ENCODE measurements around the gene RARRES2.

DNA sequence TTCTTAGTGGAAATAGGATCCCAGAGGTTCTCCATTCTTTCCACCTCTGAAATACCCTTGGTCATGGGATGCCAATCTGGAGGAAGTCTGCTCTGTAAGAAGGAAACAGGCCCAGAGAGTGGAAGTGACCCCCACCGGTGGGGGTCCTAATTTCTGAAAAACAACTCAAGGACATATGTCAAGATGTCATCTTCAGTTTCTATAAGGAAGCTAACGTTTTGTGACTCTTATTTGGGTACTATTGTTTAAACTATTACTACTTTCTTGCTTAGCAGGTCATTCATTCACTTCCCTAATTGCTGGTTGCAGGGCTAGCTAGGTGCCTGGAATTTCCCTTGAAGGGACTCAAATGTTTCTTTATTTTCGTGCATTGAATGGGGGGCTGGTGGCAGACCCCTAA lies 35.8 kb upstream of the RARRES2 start:
- TF ChIP-seq, protein P1, sequence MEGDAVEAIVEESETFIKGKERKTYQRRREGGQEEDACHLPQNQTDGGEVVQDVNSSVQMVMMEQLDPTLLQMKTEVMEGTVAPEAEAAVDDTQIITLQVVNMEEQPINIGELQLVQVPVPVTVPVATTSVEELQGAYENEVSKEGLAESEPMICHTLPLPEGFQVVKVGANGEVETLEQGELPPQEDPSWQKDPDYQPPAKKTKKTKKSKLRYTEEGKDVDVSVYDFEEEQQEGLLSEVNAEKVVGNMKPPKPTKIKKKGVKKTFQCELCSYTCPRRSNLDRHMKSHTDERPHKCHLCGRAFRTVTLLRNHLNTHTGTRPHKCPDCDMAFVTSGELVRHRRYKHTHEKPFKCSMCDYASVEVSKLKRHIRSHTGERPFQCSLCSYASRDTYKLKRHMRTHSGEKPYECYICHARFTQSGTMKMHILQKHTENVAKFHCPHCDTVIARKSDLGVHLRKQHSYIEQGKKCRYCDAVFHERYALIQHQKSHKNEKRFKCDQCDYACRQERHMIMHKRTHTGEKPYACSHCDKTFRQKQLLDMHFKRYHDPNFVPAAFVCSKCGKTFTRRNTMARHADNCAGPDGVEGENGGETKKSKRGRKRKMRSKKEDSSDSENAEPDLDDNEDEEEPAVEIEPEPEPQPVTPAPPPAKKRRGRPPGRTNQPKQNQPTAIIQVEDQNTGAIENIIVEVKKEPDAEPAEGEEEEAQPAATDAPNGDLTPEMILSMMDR (IDR thresholded peaks at IDR 0.05) = no peak
- TF ChIP-seq EP300 (IDR thresholded peaks at IDR 0.05; ENCODE audit: low read depth) (no peak), POLR2AphosphoS5 (IDR thresholded peaks at IDR 0.05) (no peak), POLR2A (IDR thresholded peaks at IDR 0.05) (no peak)
